Brain microvascular endothelial cell (primary cell): ENCODE results near the gene MED22.

Experiments used
- DNase-seq: peaks from one replicate; pipeline ENCODE4 v3.0.0-alpha.2; 2020
- H3K27ac ChIP-seq: fragments of 250-450 bp; sonication (Bioruptor Pico); 2 replicates; pipeline ENCODE4 v1.5.1; 2020; ENCODE audit warnings: mild to moderate bottlenecking, moderate library complexity
- H3K27me3 ChIP-seq: fragments of 250-450 bp; sonication (Bioruptor Pico); replicated peaks from 2 replicates; pipeline ENCODE4 v1.5.1; 2020; ENCODE audit warnings: mild to moderate bottlenecking
- H3K36me3 ChIP-seq: fragments of 250-450 bp; sonication (Bioruptor Pico); replicated peaks from 2 replicates; pipeline ENCODE4 v1.5.1; 2020; ENCODE audit warnings: mild to moderate bottlenecking
- H3K4me3 ChIP-seq: 2 replicates; pipeline ENCODE4 v1.5.1; 2011; ENCODE audit warnings: low read depth, mild to moderate bottlenecking, control low read depth, low read length, moderate library complexity
- in situ Hi-C: cut with HindIII; loops from 2 replicates; pipeline ENCODE4 v1.10.0; 2017; ENCODE audit warnings: low sequenced_read_pairs, low pct_ligation_motif_present
- TF ChIP-seq, protein P1 (sequence below): IDR thresholded peaks from 2 replicates; pipeline ENCODE4 v1.5.1; 2011; ENCODE audit warnings: low read depth, mild to moderate bottlenecking, moderate library complexity, low read length, control low read depth, inconsistent platforms; ENCODE audit errors: missing control alignments

MED22 gene

DNA sequence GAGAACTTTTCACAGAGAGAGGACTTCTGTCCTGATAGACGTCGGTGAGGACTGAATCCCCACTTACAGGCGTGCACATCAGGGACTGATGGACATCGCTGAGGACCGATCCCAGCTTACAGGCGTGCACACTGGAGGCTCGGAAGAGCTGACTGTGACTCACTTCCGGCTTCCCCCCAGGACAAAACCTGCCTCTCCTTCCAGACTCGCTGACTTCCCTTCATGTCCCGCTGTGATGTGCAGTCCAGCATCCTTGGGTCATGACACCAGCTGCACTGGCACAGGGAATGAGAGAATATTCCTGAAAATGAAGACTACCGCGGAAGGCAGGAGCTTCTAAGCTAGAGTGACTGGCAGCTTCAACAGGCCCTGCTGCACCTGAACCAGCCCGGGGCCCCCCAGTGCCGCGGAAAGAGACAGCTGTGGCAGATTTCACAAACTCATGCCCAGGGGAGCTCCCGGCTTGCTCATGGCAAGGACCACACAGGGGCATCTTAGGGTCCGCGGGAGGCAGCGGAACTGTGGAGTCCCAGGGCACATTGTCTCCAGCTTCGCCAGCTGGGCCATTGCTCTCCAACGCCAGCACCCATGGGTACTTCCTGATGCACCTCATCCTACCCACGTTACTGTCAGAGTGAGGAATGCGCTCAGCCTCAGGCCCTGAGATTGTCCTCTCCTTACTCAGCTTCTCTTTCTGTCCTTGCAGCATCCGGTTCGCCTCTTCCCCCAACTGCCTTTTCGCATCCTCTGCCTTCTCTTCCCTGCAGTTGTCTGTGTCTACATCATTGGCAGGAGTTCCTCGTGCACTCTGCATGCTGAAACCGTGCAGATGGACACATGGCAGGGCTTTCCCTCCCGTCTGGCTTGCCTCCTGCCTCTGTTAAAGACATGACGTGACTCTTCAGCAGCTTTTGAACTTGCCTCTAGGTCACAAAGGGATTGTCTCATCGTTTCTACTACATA is 41.4 kb downstream of the MED22 start:
- DNase-seq = no peak
- H3K27me3 ChIP-seq = no peaks in the 10 kb centered on the region
- in situ Hi-C loops = no loop called here
- H3K27ac ChIP-seq = no peak overlapping the region
- TF ChIP-seq, protein P1, sequence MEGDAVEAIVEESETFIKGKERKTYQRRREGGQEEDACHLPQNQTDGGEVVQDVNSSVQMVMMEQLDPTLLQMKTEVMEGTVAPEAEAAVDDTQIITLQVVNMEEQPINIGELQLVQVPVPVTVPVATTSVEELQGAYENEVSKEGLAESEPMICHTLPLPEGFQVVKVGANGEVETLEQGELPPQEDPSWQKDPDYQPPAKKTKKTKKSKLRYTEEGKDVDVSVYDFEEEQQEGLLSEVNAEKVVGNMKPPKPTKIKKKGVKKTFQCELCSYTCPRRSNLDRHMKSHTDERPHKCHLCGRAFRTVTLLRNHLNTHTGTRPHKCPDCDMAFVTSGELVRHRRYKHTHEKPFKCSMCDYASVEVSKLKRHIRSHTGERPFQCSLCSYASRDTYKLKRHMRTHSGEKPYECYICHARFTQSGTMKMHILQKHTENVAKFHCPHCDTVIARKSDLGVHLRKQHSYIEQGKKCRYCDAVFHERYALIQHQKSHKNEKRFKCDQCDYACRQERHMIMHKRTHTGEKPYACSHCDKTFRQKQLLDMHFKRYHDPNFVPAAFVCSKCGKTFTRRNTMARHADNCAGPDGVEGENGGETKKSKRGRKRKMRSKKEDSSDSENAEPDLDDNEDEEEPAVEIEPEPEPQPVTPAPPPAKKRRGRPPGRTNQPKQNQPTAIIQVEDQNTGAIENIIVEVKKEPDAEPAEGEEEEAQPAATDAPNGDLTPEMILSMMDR = no peak
- no peaks in the 10 kb centered on the region for H3K36me3 ChIP-seq
- H3K4me3 ChIP-seq = no peak overlapping the region

DNA sequence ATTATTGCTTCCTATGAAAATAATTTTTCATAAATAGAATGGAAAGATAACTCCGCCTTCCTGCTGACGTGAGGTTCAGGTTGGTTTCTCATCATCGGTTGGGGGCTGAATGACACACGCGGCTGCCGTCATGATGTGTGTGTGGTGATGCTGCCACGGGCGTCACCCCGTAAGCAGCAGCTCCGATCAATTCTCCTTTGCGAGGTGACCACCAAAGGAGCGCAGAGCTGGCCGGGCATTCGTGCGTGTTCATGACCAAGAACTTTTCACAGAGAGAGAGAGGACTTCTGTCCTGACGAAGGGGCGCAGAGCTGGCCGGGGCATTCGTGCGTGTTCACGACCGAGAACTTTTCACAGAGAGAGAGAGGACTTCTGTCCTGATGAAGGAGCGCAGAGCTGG is 42.2 kb downstream of the MED22 start:
- TF ChIP-seq, protein P1 = no peak
- in situ Hi-C loops = no loop called here
- Histone ChIP-seq H3K27me3 (no peaks in the 10 kb centered on the region), H3K36me3 (no peaks in the 10 kb centered on the region), H3K4me3 (no peak overlapping the region), H3K27ac (no peak overlapping the region)
- DNase-seq = no peak

DNA sequence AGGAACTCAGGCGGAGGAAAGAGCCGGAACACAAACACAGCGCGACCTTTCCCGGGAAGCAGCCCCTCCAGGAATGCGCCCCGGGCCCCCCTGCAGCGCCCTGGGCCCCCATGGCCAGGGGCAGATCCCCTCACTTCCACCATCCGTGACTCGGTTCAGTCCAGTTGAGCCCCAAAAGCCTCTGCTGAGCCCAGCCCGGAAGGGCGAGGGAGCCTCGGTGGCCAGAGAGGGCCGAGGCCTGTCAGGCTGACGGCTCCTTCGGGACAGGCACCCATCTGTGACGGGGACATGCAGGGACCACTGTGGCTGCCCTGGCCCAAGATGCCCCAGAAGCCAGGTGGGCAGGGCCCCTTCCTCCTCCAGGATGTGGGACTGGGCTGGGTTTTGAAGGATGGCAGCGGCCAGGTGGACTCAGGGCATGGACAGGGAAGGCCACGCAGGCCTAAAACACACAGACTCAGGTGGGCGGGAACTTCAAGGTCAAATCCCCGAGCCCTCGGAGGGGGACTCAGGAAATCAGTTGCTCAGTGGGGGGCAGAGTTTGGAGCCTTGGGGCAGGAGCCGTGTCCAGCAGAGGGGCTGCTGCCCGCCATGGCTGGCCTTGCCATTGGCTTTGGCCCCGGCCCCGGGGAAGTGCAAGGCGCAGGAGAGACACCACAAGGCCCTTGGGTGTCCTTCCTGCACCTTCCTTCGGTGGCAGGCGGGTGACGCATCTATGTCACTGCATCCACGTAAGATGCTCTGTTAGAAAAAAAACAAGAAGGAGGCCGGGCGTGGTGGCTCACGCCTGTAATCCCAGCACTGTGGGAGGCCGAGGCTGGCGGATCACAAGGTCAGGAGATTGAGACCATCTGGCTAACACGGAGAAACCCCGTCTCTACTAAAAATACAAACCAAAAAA is 43.2 kb downstream of the MED22 start:
- TF ChIP-seq, protein P1 = no peak
- Histone ChIP-seq H3K4me3 (no peak overlapping the region), H3K36me3 (no peaks in the 10 kb centered on the region), H3K27me3 (no peaks in the 10 kb centered on the region), H3K27ac (no peak overlapping the region)
- in situ Hi-C loops = no loop called here
- DNase-seq = no peak

DNA sequence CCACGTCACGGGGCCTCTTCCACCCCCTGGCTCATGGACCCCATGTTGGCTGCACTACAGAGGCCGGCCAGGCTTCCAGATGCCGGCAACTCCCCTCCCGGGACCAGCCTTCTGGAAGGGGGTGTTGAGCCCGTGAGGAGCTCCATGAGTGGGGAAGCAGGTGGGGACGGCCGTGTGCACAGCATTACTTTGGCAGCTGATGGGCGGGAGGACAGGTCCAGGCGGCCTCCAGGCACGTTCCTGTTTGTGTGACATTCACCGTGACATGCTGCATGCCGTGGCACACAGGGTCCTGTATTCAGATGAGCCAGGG is 43.8 kb downstream of the MED22 start:
- Histone ChIP-seq H3K27me3 (no peaks in the 10 kb centered on the region), H3K4me3 (no peak overlapping the region), H3K27ac (no peak overlapping the region), H3K36me3 (no peaks in the 10 kb centered on the region)
- in situ Hi-C loops = no loop called here
- no peak for DNase-seq
- TF ChIP-seq, protein P1 = no peak

DNA sequence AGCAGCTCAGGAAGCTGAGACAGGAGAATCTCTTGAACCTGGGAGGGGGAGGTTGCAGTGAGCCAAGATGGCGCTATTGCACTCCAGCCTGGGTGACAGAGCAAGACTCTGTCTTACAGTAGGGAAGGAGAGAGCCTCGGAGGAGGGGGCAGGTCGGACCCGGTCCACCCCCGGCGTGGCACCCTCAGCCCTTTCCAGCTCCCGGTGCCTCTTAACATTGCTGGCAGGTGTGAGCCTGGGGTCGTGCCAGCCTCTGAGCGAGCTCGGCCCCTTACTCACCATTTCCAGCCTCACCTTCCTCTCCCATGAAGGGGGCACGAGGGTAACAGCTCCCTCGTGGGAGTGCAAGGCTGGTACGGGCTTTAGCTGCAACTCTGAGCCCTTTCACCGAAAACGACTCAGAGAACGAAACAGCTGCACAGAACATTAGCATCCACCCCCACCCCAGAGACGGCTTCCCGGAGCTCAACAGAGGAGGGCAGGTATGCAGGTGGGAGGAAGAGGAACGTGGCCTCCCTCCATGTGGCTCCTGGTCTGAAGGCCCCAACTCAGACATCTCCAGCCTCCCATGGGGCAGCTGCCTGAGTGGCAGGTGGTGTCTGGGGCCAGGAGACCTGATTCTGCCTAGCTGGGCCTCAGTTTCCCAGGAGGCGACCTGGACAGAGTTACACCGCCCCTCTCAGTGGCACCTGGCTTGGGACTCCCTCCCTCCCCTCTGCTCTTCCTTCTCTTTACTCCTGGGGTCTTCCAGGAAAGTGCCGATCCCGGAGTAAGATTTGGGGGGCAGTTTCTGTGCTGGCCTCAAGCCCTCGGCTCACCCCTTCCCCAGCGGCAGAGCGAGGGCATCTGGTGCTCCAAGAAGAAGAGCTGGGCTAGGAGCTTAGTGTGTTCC is 44.4 kb downstream of the MED22 start:
- no peaks in the 10 kb centered on the region for H3K27me3 ChIP-seq
- in situ Hi-C loops = no loop called here

More for the DNA sequence above, 44.4 kb downstream of the MED22 start:
- no peak for DNase-seq
- Histone ChIP-seq H3K36me3 (no peaks in the 10 kb centered on the region), H3K27ac (no peak overlapping the region), H3K4me3 (no peak overlapping the region)
- TF ChIP-seq, protein P1 = no peak
